Cardiac septum (tissue), 1 donor: ENCODE results near the gene CLDN6. TPM values are rescaled to one million over a fixed set of nuclear protein-coding genes. Genes with fewer than 3 reads are reported as not detected.
"Not testable (repeated sequence)": the region's sequence is repeated elsewhere in the genome, so short reads cannot be mapped to it uniquely, and the experiment has no call there.

Source experiments
- DNase-seq: peaks from one replicate; pipeline ENCODE4 v3.0.0-alpha.2; 2020; ENCODE audit warnings: low spot score
- intact Hi-C: fragments of 100-400 bp; cut with DNase I; formaldehyde crosslinking; loops from one replicate; pipeline ENCODE4 v1.14.0; 2022
- total RNA-seq: library from RNA; stranded (reverse); fragmentation: NEBNext Ultra II Directional; extraction: Animal tissue kit (Norgen Biotek cat#: 25700); gene quantifications from one replicate; pipeline ENCODE4 v1.2.1, GENCODE V29; 2021
- donor health status: DM: no; HTN: no; CAD: no.

Gene CLDN6
- total RNA-seq, 1 donor from 2014 or later = 0.16 TPM

GRCh38 chr16:3053330-3053710, 35.3 kb upstream of the CLDN6 start:
- intact Hi-C loops, DNase-seq: not testable (repeated sequence)

DNA sequence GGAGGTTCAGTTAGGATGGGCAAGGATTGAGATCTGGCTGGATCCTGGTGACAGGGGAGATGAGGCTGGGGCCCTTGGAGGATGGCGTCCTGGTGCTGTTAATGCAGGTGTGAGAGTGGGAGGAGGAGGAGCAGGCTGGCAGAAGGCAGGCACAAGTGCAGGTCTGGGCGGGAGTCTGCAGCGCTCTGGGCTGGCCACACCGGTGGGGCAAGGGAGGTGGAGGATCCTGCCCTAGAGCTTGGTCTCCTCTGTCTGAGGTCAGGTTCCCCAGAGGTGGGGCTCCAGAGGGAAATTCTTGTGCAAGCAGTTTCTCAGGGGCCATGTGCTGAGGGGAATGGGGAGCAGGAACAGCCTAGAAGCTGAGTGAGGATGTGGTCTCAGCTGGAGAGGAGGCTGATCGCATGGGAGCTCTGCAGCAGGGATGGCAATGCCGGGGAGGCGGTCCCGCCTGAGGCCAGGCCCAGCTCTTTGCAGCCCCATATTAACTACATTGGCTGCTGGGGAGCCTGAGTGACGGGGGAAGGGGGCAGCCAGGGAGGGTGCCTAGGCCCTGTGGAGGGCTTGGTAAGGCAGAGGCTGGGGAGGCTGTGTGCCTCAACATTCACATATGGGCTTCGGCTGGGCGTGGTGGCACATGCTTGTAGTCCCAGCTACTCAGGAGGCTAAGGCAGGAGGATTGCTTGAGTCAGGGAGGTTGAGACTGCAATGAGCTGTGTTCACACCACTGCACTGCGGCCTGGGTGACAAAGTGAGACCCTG, 34.8 kb upstream of the CLDN6 start:
- DNase-seq, intact Hi-C loops: not testable (repeated sequence)

GRCh38 chr16:3051494-3051893, 33.5 kb upstream of the CLDN6 start:
- DNase-seq = no peak
- intact Hi-C loops = no loop called here

DNA sequence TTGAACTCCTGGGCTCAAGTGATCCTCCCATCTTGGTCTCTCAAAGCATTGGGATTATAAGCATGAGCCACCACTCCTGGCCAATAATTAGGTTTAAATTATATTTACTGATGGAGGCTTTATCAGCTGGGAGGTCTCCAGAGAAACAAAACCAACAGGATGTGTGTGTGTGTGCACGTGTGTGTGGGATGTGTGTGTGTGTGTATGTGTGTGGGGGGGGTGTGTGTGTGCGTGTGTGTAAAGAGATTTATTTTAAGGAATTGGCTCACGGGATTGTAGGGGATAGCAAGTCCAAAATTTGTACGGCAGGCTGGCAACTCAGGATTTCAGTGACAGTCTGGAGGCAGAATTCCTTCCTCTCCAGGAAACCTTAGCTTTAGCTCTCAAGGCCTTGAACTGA, 33.0 kb upstream of the CLDN6 start:
- DNase-seq = no peak
- intact Hi-C loops = no loop called here

- no peak for DNase-seq
- intact Hi-C loops = no loop called here
These were observed 32.5 kb upstream of the CLDN6 start for GRCh38 chr16:3050487-3050886.

GRCh38 chr16:3049921-3050481, 32.0 kb upstream of the CLDN6 start:
- no peak for DNase-seq
- intact Hi-C loops = no loop called here

DNA sequence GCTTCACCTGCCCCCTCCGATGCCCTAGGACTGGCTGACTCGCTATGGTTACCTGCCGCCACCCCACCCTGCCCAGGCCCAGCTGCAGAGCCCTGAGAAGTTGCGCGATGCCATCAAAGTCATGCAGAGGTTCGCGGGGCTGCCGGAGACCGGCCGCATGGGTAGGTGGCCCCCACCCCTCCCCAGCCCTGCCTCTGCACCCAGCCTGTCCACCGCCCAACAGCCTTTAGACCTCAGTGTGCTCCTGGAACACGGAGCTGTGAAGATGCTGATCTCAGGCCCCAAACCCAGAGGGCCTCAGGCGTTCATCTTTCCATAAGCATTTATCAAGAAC, 29.4 kb upstream of the CLDN6 start:
- DNase-seq = no peak
- intact Hi-C loops = no loop called here

DNA sequence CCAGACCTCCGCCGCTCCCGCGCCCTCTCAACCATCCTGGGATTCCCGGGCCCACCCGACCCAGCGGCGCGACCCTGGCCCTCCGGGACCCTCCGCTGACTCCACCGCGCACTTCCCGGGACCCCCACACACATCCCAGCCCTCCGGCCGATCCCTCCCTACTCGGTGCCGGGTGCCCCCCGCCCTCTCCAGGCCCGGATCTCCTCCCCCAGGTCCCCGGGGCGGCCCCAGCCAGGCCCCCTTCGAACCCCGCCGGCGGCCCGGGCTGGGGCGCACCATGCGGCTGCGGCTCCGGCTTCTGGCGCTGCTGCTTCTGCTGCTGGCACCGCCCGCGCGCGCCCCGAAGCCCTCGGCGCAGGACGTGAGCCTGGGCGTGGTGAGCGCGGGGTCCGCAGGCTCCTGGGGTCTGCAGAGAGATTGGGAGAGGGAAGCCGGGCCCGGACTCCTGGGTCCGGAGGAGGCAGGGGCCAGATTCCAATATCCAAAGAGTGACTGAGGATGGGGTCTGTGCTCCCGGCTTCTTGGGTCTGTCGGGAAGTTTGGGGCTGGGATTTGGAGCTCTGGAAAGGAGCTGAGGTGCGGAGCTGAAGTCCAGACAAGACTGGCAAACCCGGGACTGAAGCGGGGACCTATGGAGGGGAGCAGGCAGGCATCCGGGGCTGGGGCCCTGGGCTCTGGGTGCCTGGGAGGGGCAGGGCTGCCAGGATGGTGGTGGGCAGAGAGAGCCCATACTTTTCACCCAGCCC, 28.8 kb upstream of the CLDN6 start:
- no peak for DNase-seq
- intact Hi-C loops = no loop called here

- peak; percentile 85 for DNase-seq
- intact Hi-C loops = no loop called here
These were observed 28.0 kb upstream of the CLDN6 start, which contains the start of gene MMP25 for GRCh38 chr16:3045758-3046640. Gene MMP25, plus strand, starts transcription at chr16:3046561. Its CDS starts 357 bp downstream, at chr16:3046918.

GRCh38 chr16:3044708-3045107, 26.7 kb upstream of the CLDN6 start:
- no peak for DNase-seq
- intact Hi-C loops = no loop called here

GRCh38 chr16:3042376-3042775, 24.4 kb upstream of the CLDN6 start:
- intact Hi-C loops = no loop called here
- DNase-seq = no peak

DNA sequence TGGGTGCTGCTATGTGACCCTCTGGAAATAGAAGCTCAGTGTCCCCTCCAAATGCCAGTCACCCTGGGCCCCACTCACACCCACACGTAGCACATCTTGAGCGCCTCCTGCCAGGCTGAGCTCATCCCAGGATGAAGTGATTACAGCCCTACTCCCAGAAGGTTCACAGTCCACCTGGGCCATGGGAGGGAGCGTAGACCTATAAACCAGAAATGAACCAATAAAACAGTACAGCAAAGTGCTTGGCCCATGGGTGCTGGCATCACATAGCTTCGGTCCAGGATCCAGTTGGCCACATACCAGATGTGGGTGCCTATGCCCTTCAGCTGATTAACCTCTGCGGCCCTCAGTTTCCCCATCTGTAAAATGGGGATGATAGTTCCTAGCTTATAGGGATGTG, 20.9 kb upstream of the CLDN6 start:
- intact Hi-C loops = no loop called here

GRCh38 chr16:3038256-3038655, 20.3 kb upstream of the CLDN6 start:
- intact Hi-C loops = no loop called here

More for the DNA sequence above, 20.9 kb upstream of the CLDN6 start:
- no peak for DNase-seq

DNA sequence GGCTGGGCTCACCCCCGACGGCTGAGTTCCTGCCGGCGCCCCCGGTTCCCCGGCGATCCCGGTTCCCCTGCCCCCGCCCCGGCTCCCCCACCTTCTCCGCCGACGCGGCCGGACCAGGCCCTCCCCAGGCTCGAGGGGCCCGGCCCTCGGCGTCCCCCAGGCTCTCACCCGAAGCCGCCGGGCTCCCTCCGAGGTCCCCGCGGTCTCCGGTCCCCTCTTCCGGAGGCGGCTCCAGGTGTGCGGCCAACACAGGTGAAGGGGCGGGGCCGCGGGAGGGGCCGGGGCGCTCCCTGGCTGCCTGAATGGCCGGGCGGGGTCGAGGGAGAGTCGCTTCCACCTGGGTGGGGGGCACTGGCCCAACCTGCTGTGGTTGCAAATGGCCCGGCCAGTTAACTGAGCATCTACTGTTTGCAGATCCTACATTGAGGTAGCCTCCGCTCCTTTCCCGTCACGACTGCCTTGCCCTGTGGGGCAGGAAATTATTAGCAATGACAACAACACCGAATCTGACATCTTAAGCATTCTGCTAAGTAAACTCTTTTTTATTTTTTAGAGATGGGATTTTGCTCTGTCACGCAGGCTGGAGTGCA, 18.8 kb upstream of the CLDN6 start, which contains the start of gene BICDL2:
BICDL2 (minus strand) TSS at position 219 of the 590 bp plus-strand sequence. CDS start 1,448 bp downstream, outside the sequence.
- intact Hi-C loops = no loop called here
- no peak for DNase-seq

More at GRCh38 chr16:3038256-3038655, 20.3 kb upstream of the CLDN6 start:
- DNase-seq = no peak

DNA sequence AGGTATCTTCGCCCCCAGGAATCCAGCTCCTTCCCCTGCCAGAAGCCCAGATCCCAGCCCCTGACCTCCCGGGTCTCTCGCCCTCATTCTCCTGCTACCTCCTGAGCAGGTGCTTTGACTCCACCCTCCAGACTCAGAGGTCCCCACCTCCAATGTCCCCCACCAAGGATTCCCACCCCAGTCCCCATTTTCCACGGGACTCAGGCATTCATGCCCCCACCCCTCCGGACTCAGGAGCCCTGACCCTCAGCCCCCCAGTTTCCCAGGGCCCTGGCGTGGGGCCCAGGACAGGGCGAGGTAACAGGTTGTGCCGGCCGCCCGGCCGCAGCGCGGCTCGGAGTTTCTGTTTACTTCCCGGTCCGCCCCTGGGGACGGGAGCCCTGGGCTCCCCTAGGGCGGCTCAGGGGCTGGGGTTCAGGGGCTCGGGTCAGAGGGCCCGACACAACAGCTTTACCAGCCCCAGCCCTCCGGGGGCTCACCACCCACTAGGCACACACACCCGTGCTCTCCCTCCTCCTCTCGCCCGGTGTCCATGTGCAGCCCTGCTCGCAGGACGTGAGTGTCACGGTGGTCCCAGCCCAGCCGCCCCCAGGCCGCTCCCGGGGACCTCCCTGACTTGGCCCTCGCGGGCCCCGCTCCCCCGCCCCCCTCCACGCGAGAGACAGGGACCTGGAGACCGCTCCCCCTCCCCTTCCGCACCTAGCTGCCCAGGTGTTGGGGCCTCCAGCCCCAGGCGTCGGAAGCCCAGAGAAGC, 18.2 kb upstream of the CLDN6 start:
- intact Hi-C loops = no loop called here

GRCh38 chr16:3035289-3035971, 17.4 kb upstream of the CLDN6 start:
- intact Hi-C loops = no loop called here
- DNase-seq = no peak

More for the DNA sequence above, 18.2 kb upstream of the CLDN6 start:
- no peak for DNase-seq

DNA sequence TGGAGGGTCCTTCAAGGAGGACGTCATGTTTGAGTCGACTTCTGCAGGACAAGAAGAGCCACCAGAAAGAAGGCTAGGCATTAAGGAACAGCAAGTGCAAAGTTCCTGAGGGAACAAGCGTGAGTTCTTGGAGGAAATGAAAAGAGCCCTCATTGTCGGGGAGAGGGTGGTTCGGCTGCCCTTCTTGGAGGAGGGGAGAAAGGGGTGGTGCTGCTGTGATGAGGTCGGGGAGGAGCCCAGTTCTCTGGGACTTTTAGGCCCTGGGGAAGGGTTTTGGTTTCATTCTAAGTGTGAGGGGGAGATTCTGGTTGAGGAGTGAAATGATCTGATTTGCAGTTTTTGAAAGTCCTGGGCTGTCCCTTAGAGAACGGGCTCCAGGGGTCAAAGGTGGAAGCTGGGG, 14.6 kb upstream of the CLDN6 start:
- DNase-seq = no peak
- intact Hi-C loops = no loop called here
